ENCODE measurements around the gene SDF2L1. TPM values are rescaled to one million over a fixed set of nuclear protein-coding genes. Genes with fewer than 3 reads are reported as not detected.

Gene SDF2L1
- total and polyA plus RNA-seq, 9 of the 15 experiments (the other 6 are each of a cell fraction or from before 2014, with no cell fraction given): 15.1 to 989 (median 124) TPM

- peak; percentile 96; the same call in 1 of the 2 replicates for TF ChIP-seq STAT6 (CRISPR knock-in tag; IDR thresholded peaks at IDR 0.05)
- peak; percentile 49 to 83; a peak in 2 of 4 replicates for TF ChIP-seq ZMIZ1 (IDR thresholded peaks at IDR 0.05; ENCODE audit: low read depth in 2 of 2, low read length in 2 of 2)
- no peak for TF ChIP-seq ZSCAN32 (CRISPR knock-in tag; IDR thresholded peaks at IDR 0.05)
- no peak for TF ChIP-seq MEIS2 (IDR thresholded peaks at IDR 0.05; ENCODE audit: partially characterized antibody)
- TF ChIP-seq ZNF133 (CRISPR knock-in tag; IDR thresholded peaks at IDR 0.05): no peak
- TF ChIP-seq SMAD1 (IDR thresholded peaks at IDR 0.05; ENCODE audit: low read depth, low read length, partially characterized antibody): peak; percentile 77
- no peak for TF ChIP-seq ZNF398 (CRISPR knock-in tag; IDR thresholded peaks at IDR 0.05)
- 0 out of 2 replicates have a peak, but pooled peaks have one; percentile 62 for TF ChIP-seq SREBF1 (IDR thresholded peaks at IDR 0.05; ENCODE audit: borderline replicate concordance, low read depth, low read length)
- TF ChIP-seq U2AF1 (optimal IDR thresholded peaks at IDR 0.05; ENCODE audit: low read depth, low read length): no peak
- TF ChIP-seq CTCF (IDR thresholded peaks at IDR 0.05 in 2 of 3, conservative IDR thresholded peaks at IDR 0.05 in 1 of 3; ENCODE audit: insufficient read depth in 2 of 3, low read depth in 1 of 3, low read length in 3 of 3): peak in 2 of 3 experiments; percentile 79 to 89; a peak in 4 of 6 replicates
- peak in 1 of 2 experiments; percentile 44; a peak in 1 of 4 replicates for TF ChIP-seq ETV6 (IDR thresholded peaks at IDR 0.05; ENCODE audit: borderline replicate concordance in 1 of 2, low read depth in 2 of 2, low read length in 1 of 2)
- TF ChIP-seq ETV6 (CRISPR knock-in tag; IDR thresholded peaks at IDR 0.05; ENCODE audit: borderline replicate concordance): no peak
- TF ChIP-seq ZBTB34 (CRISPR knock-in tag; IDR thresholded peaks at IDR 0.05): no peak
Observed at GRCh38 chr22:21657360-21658032, 15.4 kb downstream of the SDF2L1 start (continued).
